ENCODE data around the gene SPO11.
"Not testable (repeated sequence)": the region's sequence is repeated elsewhere in the genome, so short reads cannot be mapped to it uniquely, and the experiment has no call there.

SPO11 gene

DNA sequence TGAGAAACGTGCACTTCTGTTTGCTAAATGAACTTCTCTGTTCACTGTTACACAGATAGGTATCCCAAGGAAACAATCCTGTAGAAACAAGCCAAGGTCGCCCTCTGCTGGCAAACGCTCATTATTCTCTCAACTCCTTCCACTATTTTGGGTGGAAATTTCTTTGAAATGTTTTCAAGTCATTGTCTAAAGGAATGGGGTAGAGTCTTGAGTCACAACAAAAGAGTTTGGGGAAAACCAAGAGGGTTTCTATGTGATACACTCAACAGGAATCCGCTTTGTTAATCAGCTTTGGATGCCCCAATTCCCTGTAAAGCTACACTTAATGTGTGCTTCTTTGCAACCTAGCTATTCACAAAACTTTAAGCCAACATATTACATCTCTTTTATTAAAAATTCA is 16.9 kb downstream of the SPO11 start:
- in situ Hi-C loops (cut with HindIII; ENCODE audit: low pct_ligation_motif_present, low sequenced_read_pairs), result loop anchor here (25.0 kb wide), 1 partner anchor 259 kb away; no protein-coding TSS in a partner anchor
- TF ChIP-seq, protein P1, sequence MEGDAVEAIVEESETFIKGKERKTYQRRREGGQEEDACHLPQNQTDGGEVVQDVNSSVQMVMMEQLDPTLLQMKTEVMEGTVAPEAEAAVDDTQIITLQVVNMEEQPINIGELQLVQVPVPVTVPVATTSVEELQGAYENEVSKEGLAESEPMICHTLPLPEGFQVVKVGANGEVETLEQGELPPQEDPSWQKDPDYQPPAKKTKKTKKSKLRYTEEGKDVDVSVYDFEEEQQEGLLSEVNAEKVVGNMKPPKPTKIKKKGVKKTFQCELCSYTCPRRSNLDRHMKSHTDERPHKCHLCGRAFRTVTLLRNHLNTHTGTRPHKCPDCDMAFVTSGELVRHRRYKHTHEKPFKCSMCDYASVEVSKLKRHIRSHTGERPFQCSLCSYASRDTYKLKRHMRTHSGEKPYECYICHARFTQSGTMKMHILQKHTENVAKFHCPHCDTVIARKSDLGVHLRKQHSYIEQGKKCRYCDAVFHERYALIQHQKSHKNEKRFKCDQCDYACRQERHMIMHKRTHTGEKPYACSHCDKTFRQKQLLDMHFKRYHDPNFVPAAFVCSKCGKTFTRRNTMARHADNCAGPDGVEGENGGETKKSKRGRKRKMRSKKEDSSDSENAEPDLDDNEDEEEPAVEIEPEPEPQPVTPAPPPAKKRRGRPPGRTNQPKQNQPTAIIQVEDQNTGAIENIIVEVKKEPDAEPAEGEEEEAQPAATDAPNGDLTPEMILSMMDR (IDR thresholded peaks at IDR 0.05; ENCODE audit: low read depth, low read length, missing control alignments), result peak; percentile 84
- Histone ChIP-seq H3K27me3 (replicated peaks) (no peaks in the 10 kb centered on the region), H3K27ac (no peak overlapping the region), H3K36me3 (replicated peaks) (no peaks in the 10 kb centered on the region), H3K4me3 (ENCODE audit: low read depth, low read length) (no peak overlapping the region)
- DNase-seq, result peak; percentile 77

DNA sequence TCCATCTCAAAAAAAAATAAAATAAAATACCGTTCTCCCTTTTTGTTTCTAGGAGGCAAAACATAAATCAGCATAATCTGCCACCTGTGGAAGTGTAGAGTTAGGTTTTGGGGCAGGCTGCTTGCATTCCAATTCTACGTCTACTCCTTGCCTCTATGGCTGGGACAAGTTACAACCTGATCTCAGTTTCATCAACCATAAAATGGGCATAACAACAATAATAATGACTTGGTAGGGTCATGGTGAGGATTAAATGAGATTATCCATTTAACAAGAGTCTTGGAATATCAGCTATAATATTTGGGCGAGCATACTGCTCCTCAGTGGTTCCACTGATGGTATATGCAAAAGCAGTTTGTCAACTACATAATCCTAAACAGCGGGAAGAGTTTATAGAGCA is 17.8 kb downstream of the SPO11 start:
- in situ Hi-C loops (cut with HindIII; ENCODE audit: low pct_ligation_motif_present, low sequenced_read_pairs), result loop anchor here (25.0 kb wide), 1 partner anchor 260 kb away; no protein-coding TSS in a partner anchor
- no peak overlapping the region for H3K4me3 ChIP-seq (ENCODE audit: low read depth, low read length)
- TF ChIP-seq, protein P1 (IDR thresholded peaks at IDR 0.05; ENCODE audit: low read depth, low read length, missing control alignments), result no peak
- DNase-seq, result no peak
- H3K27ac ChIP-seq, result no peak overlapping the region
- H3K36me3 ChIP-seq (replicated peaks), result no peaks in the 10 kb centered on the region
- no peaks in the 10 kb centered on the region for H3K27me3 ChIP-seq (replicated peaks)

DNA sequence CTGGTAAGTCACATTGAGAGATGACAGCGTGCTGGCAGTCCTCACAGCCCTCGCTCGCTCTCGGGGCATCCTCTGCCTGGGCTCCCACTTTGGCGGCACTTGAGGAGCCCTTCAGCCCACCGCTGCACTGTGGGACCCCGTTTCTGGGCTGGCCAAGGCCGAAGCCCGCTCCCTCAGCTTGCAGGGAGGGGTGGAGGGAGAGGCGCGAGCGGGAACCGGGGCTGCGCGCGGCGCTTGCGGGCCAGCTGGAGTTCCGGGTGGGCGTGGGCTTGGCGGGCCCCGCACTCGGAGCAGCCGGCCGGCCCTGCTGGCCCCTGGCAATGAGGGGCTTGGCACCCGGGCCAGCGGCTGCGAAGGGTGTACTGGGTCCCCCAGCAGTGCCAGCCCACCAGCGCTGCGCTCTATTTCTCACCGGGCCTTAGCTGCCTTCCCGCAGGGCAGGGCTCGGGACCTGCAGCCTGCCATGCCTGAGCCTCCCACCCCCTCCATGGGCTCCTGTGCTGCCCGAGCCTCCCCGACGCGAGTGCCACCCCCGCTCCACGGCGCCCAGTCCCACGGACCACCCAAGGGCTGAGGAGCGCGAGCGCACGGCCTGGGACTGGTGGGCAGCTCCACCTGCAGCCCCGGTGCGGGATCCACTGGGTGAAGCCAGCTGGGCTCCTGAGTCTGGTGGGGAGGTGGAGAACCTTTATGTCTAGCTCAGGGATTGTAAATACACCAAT is 18.8 kb downstream of the SPO11 start:
- not testable (repeated sequence) for H3K27me3 ChIP-seq (replicated peaks); H3K36me3 ChIP-seq (replicated peaks); H3K27ac ChIP-seq; H3K4me3 ChIP-seq (ENCODE audit: low read depth, low read length); DNase-seq
- in situ Hi-C loops (cut with HindIII; ENCODE audit: low pct_ligation_motif_present, low sequenced_read_pairs), result loop anchor here (25.0 kb wide), 1 partner anchor 261 kb away; no protein-coding TSS in a partner anchor

DNA sequence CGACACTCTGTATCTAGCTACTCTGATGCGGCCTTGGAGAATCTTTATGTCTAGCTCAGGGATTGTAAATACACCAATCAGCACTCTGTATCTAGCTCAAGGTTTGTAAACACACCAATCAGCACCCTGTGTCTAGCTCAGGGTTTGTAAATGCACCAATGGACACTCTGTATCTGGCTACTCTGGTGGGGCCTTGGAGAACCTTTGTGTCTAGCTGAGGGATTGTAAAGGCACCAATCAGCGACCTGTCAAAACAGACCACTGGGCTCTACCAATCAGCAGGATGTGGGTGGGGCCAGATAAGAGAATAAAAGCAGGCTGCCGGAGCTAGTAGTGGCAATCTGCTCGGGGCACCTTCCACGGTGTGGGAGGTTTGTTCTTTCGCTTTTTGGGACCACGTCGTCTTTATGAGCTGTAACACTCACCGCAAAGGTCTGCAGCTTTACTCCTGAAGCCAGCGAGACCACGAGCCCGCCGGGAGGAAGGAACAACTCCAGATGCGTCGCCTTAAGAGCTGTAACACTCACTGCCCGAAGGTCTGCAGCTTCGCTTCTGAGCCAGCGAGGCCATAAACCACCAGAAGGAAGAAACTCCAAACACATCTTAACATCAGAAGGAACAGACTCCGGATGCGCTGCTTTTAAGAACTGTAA is 19.4 kb downstream of the SPO11 start:
- not testable (repeated sequence) for H3K36me3 ChIP-seq (replicated peaks); H3K4me3 ChIP-seq (ENCODE audit: low read depth, low read length); DNase-seq; H3K27me3 ChIP-seq (replicated peaks); H3K27ac ChIP-seq
- in situ Hi-C loops (cut with HindIII; ENCODE audit: low pct_ligation_motif_present, low sequenced_read_pairs), result loop anchor here (25.0 kb wide), 1 partner anchor 262 kb away; no protein-coding TSS in a partner anchor

DNA sequence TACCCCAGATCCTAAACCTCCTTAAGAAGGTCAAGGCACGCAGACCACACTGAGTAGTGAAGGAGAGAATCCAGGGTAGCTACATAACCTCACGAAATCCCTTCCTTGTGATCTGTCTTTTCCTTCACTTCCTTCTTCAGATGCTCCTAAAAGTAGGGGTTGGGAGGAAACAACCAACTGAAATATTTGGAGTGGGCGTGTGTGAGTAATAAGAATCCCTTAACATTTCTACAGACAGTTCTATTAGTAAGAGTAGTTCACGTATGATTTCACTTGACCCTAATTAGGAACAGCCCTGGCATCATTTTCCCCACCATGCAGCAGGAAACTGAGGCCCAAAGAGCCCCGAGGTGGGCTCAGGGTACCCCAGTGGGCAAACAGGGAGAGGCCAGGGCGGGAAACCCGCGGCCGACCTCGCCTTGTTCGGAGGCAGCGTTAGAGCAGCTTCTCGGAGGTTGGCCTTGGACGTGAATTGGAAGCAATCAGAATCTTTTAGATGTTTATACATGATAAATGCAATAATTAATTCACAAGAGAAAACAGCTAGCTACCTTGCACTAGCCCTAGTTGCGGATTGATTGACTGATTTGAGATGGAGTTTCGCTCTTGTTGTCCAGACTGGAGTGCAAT is 20.6 kb downstream of the SPO11 start:
- no peak for DNase-seq
- no peak overlapping the region for H3K4me3 ChIP-seq (ENCODE audit: low read depth, low read length)
- TF ChIP-seq, protein P1 (IDR thresholded peaks at IDR 0.05; ENCODE audit: low read depth, low read length, missing control alignments), result no peak
- H3K27ac ChIP-seq, result no peak overlapping the region
- in situ Hi-C loops (cut with HindIII; ENCODE audit: low pct_ligation_motif_present, low sequenced_read_pairs), result no loop called here
- H3K36me3 ChIP-seq (replicated peaks), result peaks cover 12% of the 10 kb centered on the region
- H3K27me3 ChIP-seq (replicated peaks), result no peaks in the 10 kb centered on the region

DNA sequence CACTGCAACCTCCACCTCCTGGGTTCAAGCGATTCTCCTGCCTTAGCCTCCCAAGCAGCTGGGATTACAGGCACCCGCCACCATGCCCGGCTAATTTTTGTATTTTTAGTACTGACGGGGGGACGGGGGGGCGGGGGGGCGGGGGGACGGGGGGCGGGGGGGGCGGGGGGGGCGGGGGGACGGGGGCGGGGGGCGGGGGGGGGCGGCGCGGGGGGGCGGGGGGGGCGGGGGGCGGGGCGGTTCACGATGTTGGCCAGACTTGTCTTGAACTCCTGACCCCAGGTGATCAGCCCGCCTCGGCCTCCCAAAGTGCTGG is 21.1 kb downstream of the SPO11 start:
- in situ Hi-C loops (cut with HindIII; ENCODE audit: low pct_ligation_motif_present, low sequenced_read_pairs), result not testable (repeated sequence)

DNA sequence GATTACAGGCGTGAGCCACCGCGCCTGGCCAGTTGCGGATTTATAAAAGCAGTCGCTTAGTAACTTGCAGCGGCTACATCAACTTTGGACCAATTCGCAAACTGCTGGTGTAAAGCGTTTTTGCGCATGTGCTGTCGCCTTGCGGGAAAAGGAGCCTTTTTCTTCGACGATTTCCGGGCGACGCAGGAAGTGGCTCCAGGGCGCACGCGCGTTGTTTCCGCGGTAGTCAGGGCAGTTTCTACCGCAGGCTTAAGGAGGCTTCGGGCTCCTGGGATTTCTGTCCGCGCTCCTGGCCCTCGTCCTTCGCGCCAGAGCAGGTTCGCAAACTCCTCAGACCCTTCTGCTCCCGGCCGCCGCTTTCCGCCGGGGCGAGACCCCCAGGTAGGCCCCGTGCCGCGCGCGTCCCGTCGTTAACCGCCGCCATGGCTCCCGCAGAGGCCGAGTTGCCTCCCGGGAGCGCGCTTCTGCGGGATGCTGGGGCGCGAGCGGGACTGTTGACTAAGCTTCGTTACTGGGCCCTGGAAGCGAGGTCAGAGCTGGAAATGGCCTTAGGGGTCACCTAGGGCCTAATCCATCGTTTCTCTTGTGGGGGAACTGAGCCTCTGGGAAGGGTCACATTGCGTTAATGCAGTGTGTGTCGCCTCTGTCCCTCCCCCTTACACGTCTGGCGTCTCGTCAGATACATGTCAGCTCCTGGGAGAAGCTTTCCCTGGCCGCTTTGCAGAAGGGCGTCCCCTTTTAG is 21.6 kb downstream of the SPO11 start, which contains the start of gene RAE1:
Gene RAE1, plus strand, starts transcription at position 214 of the 742 bp plus-strand sequence. CDS start 2,784 bp downstream, outside the sequence.
- in situ Hi-C loops (cut with HindIII; ENCODE audit: low pct_ligation_motif_present, low sequenced_read_pairs), result no loop called here
- Histone ChIP-seq H3K36me3 (replicated peaks) (peaks cover 19% of the 10 kb centered on the region), H3K27me3 (replicated peaks) (no peaks in the 10 kb centered on the region), H3K4me3 (ENCODE audit: low read depth, low read length) (peak within 1 kb of the TSS; percentile 97), H3K27ac (peak within 1 kb of the TSS; percentile 93)
- DNase-seq, result peak; percentile 87
- TF ChIP-seq, protein P1 (IDR thresholded peaks at IDR 0.05; ENCODE audit: low read depth, low read length, missing control alignments), result no peak

More for the DNA sequence above, 21.1 kb downstream of the SPO11 start:
- peak overlapping the region; percentile 97 for H3K4me3 ChIP-seq (ENCODE audit: low read depth, low read length)
- DNase-seq; H3K27me3 ChIP-seq (replicated peaks): not testable (repeated sequence)
- H3K36me3 ChIP-seq (replicated peaks), result peaks cover 16% of the 10 kb centered on the region
- H3K27ac ChIP-seq, result peak overlapping the region; percentile 93

All from brain microvascular endothelial cell (primary cell).